HepG2 (cell line): Measurements from ENCODE around the gene ELAPOR1. TPM values are rescaled to one million over a fixed set of nuclear protein-coding genes. Genes with fewer than 3 reads are reported as not detected.

Experiments
- ERF ChIP-seq: IDR thresholded peaks from 2 replicates; pipeline ENCODE4 v1.6.1; 2018; ENCODE audit warnings: missing biosample characterization, missing genetic modification reagents
- GABPA ChIP-seq, 2 experiments: IDR thresholded peaks; 2 replicates each; pipeline ENCODE4 v1.6.1; 2011 to 2016; ENCODE audit warnings: low read depth in 2 of 2, low read length in 1 of 2, missing biosample characterization in 1 of 2, missing genetic modification characterization in 1 of 2
- NR3C1 ChIP-seq: sonication (generic); formaldehyde crosslinking; IDR thresholded peaks from 2 replicates; pipeline ENCODE4 v1.4.0; 2020; ENCODE audit warnings: missing genetic modification reagents
- RAD21 ChIP-seq: fragments of 450-650 bp; formaldehyde crosslinking; IDR thresholded peaks from 2 replicates; pipeline ENCODE4 v1.5.0; 2020; ENCODE audit warnings: mild to moderate bottlenecking
- RCOR2 ChIP-seq: IDR thresholded peaks from 2 replicates; pipeline ENCODE4 v1.6.1; 2016; ENCODE audit warnings: missing biosample characterization, missing genetic modification reagents
- SNRNP70 ChIP-seq: fragments of 200-400 bp; formaldehyde crosslinking; IDR thresholded peaks from 2 replicates; pipeline ENCODE4 v1.6.1; 2017; ENCODE audit warnings: mild to moderate bottlenecking, low read depth, low read length, moderate library complexity
- TBP ChIP-seq: sonication (generic); formaldehyde crosslinking; IDR thresholded peaks from 2 replicates; pipeline ENCODE4 v1.5.0; 2020; ENCODE audit warnings: missing genetic modification reagents
- TSC22D2 ChIP-seq: sonication (generic); formaldehyde crosslinking; IDR thresholded peaks from 2 replicates; pipeline ENCODE4 v1.5.1; 2020; ENCODE audit warnings: missing genetic modification reagents, mild to moderate bottlenecking, borderline replicate concordance
- ZIK1 ChIP-seq: sonication (generic); formaldehyde crosslinking; IDR thresholded peaks from 2 replicates; pipeline ENCODE4 v1.5.0; 2020; ENCODE audit warnings: mild to moderate bottlenecking, low read depth, missing genetic modification reagents, borderline replicate concordance
- ZMYM3 ChIP-seq: sonication (generic); formaldehyde crosslinking; IDR thresholded peaks from 2 replicates; pipeline ENCODE4 v1.5.1; 2020; ENCODE audit warnings: mild to moderate bottlenecking, missing genetic modification reagents
- ZNF3 ChIP-seq: IDR thresholded peaks from 2 replicates; pipeline ENCODE4 v1.7.0; 2017; ENCODE audit warnings: inconsistent platforms
- ZNF530 ChIP-seq: sonication (generic); formaldehyde crosslinking; IDR thresholded peaks from 2 replicates; pipeline ENCODE4 v1.5.0; 2020; ENCODE audit warnings: low read depth, mild to moderate bottlenecking, missing genetic modification reagents
- polyA plus RNA-seq, 8 experiments: library from polyadenylated mRNA; depleted of rRNA in 3 of 8; stranded (reverse) in 7 of 8; unstranded in 1 of 8; fragments of >200 nt; fragmentation: Illumina TruSeq in 4 of 8; extraction: Trizol in 4 of 8; gene quantifications; 2 replicates each; pipeline versions ENCODE4 v1.2.1 to v1.2.3, GENCODE V29; 2011 to 2016; ENCODE audit warnings: low read depth in 4 of 8, missing spikeins in 1 of 8, mixed read lengths in 1 of 8; ENCODE audit not compliant: insufficient read depth in 1 of 8
- total RNA-seq, 5 experiments: library from RNA; depleted of rRNA; stranded (reverse); fragments of >200 nt; fragmentation: Illumina TruSeq; extraction: Trizol; gene quantifications; 2 replicates each; pipeline ENCODE4 v1.2.3, GENCODE V29; 2016; ENCODE audit warnings: low read depth in 1 of 5
- TF ChIP-seq, protein P1 (sequence below): IDR thresholded peaks from 2 replicates; pipeline ENCODE4 v1.6.1; 2016; ENCODE audit warnings: low read depth
- TF ChIP-seq, protein P2 (sequence below): sonication (generic); formaldehyde crosslinking; IDR thresholded peaks from 2 replicates; pipeline ENCODE4 v1.5.1; 2020; ENCODE audit warnings: mild to moderate bottlenecking, missing genetic modification reagents, moderate library complexity
- TF ChIP-seq, protein P3 (sequence below): sonication (generic); formaldehyde crosslinking; IDR thresholded peaks from 2 replicates; pipeline ENCODE4 v1.4.0; 2020; ENCODE audit warnings: missing genetic modification reagents, low read depth, mild to moderate bottlenecking, borderline replicate concordance
- TF ChIP-seq, protein P4 (sequence below): sonication (generic); formaldehyde crosslinking; IDR thresholded peaks from 2 replicates; pipeline ENCODE4 v1.4.0; 2020; ENCODE audit warnings: mild to moderate bottlenecking, missing genetic modification reagents, borderline replicate concordance
- TF ChIP-seq, protein P5 (sequence below): sonication (generic); formaldehyde crosslinking; IDR thresholded peaks from 2 replicates; pipeline ENCODE4 v1.4.0; 2020; ENCODE audit warnings: mild to moderate bottlenecking, missing genetic modification reagents

Gene ELAPOR1
- total and polyA plus RNA-seq, 2 of the 13 experiments (the other 11 are each of a cell fraction or from before 2014, with no cell fraction given): 0.13 to 0.20 TPM

DNA sequence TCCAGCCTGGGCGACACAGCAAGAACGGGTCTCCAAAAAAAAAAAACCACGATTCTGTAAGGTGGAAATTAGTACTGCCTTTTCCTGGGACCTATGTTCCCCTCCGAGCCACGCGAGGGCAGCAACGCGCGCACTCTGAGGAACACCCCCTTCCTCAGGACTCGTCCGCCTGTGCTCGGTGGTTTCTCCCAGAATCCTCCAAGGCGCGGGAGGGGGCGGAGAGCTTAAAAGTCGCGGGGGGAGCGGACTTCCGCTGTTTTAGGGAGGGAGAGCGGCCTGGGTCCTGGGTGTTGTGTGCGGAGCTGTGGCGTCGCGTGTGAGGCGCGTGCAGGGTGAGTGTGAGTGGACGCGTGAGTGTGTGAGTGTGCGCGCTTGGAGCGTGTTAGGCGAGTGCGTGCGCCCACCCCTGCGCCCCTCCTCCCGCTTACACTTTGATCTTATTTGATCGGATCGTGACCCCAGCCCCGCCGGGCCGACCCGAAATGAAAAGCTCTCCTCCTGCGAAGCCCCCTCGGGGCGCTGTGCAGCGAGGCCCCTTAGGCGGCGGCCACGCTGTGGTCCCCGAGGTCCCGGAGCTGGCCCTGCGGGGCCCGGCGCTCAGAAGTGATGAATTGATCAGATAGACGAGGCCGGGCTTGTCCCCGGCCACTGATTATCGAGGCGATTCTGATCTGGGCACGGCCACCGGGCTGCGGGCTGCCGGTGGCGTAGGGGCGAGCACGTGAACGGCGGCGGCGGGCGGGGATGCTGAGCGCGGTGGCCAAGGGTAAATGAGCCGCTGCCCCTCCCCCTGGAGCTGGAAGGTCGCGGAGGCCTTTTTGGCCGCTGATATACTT lies 13.8 kb upstream of the ELAPOR1 start (continued):
- TF ChIP-seq, protein P1, sequence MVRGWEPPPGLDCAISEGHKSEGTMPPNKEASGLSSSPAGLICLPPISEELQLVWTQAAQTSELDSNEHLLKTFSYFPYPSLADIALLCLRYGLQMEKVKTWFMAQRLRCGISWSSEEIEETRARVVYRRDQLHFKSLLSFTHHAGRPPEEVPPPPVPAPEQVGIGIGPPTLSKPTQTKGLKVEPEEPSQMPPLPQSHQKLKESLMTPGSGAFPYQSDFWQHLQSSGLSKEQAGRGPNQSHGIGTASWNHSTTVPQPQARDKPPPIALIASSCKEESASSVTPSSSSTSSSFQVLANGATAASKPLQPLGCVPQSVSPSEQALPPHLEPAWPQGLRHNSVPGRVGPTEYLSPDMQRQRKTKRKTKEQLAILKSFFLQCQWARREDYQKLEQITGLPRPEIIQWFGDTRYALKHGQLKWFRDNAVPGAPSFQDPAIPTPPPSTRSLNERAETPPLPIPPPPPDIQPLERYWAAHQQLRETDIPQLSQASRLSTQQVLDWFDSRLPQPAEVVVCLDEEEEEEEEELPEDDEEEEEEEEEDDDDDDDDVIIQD (CRISPR knock-in tag): peak; percentile 93
- TF ChIP-seq ZIK1 (CRISPR knock-in tag) (peak; percentile 96), RCOR2 (CRISPR knock-in tag) (no peak), NR3C1 (CRISPR knock-in tag) (no peak), GABPA (IDR thresholded peaks at IDR 0.05; ENCODE audit: low read depth, low read length) (peak; percentile 65), GABPA (CRISPR knock-in tag; IDR thresholded peaks at IDR 0.05; ENCODE audit: low read depth) (peak; percentile 92), SNRNP70 (no peak), ERF (peak; percentile 81), ZNF530 (CRISPR knock-in tag) (no peak), TSC22D2 (peak; percentile 74; the same call in 1 of the 2 replicates), ZMYM3 (CRISPR knock-in tag) (peak; percentile 81), RAD21 (CRISPR knock-in tag) (peak; percentile 14; the same call in 1 of the 2 replicates), TBP (CRISPR knock-in tag) (no peak), ZNF3 (peak; percentile 16; the same call in 1 of the 2 replicates)
- TF ChIP-seq, protein P2, sequence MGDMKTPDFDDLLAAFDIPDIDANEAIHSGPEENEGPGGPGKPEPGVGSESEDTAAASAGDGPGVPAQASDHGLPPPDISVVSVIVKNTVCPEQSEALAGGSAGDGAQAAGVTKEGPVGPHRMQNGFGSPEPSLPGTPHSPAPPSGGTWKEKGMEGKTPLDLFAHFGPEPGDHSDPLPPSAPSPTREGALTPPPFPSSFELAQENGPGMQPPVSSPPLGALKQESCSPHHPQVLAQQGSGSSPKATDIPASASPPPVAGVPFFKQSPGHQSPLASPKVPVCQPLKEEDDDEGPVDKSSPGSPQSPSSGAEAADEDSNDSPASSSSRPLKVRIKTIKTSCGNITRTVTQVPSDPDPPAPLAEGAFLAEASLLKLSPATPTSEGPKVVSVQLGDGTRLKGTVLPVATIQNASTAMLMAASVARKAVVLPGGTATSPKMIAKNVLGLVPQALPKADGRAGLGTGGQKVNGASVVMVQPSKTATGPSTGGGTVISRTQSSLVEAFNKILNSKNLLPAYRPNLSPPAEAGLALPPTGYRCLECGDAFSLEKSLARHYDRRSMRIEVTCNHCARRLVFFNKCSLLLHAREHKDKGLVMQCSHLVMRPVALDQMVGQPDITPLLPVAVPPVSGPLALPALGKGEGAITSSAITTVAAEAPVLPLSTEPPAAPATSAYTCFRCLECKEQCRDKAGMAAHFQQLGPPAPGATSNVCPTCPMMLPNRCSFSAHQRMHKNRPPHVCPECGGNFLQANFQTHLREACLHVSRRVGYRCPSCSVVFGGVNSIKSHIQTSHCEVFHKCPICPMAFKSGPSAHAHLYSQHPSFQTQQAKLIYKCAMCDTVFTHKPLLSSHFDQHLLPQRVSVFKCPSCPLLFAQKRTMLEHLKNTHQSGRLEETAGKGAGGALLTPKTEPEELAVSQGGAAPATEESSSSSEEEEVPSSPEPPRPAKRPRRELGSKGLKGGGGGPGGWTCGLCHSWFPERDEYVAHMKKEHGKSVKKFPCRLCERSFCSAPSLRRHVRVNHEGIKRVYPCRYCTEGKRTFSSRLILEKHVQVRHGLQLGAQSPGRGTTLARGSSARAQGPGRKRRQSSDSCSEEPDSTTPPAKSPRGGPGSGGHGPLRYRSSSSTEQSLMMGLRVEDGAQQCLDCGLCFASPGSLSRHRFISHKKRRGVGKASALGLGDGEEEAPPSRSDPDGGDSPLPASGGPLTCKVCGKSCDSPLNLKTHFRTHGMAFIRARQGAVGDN (CRISPR knock-in tag): peak; percentile 97
- TF ChIP-seq, protein P3, sequence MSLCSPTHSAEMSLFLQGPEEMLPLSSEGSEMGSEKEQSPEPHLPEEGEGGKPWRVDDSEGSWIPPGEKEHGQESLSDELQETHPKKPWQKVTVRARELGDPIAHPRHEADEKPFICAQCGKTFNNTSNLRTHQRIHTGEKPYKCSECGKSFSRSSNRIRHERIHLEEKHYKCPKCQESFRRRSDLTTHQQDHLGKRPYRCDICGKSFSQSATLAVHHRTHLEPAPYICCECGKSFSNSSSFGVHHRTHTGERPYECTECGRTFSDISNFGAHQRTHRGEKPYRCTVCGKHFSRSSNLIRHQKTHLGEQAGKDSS (CRISPR knock-in tag): peak; percentile 94; the same call in 1 of the 2 replicates
- TF ChIP-seq, protein P4, sequence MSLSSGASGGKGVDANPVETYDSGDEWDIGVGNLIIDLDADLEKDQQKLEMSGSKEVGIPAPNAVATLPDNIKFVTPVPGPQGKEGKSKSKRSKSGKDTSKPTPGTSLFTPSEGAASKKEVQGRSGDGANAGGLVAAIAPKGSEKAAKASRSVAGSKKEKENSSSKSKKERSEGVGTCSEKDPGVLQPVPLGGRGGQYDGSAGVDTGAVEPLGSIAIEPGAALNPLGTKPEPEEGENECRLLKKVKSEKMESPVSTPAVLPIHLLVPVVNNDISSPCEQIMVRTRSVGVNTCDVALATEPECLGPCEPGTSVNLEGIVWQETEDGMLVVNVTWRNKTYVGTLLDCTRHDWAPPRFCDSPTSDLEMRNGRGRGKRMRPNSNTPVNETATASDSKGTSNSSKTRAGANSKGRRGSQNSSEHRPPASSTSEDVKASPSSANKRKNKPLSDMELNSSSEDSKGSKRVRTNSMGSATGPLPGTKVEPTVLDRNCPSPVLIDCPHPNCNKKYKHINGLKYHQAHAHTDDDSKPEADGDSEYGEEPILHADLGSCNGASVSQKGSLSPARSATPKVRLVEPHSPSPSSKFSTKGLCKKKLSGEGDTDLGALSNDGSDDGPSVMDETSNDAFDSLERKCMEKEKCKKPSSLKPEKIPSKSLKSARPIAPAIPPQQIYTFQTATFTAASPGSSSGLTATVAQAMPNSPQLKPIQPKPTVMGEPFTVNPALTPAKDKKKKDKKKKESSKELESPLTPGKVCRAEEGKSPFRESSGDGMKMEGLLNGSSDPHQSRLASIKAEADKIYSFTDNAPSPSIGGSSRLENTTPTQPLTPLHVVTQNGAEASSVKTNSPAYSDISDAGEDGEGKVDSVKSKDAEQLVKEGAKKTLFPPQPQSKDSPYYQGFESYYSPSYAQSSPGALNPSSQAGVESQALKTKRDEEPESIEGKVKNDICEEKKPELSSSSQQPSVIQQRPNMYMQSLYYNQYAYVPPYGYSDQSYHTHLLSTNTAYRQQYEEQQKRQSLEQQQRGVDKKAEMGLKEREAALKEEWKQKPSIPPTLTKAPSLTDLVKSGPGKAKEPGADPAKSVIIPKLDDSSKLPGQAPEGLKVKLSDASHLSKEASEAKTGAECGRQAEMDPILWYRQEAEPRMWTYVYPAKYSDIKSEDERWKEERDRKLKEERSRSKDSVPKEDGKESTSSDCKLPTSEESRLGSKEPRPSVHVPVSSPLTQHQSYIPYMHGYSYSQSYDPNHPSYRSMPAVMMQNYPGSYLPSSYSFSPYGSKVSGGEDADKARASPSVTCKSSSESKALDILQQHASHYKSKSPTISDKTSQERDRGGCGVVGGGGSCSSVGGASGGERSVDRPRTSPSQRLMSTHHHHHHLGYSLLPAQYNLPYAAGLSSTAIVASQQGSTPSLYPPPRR (CRISPR knock-in tag): peak; percentile 83
- TF ChIP-seq, protein P5, sequence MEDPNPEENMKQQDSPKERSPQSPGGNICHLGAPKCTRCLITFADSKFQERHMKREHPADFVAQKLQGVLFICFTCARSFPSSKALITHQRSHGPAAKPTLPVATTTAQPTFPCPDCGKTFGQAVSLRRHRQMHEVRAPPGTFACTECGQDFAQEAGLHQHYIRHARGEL (CRISPR knock-in tag): peak; percentile 81; the same call in 1 of the 2 replicates
